Fibroblast of mammary gland (primary cell): ENCODE results near the gene RNGTT.

Experiments used
- DNase-seq: peaks from one replicate; pipeline ENCODE4 v3.0.0-alpha.2; 2010; ENCODE audit warnings: low read depth
- H3K4me3 ChIP-seq: 2 replicates; pipeline ENCODE4 v1.5.1; 2011; ENCODE audit warnings: low read depth, mild to moderate bottlenecking, low read length, moderate library complexity; ENCODE audit not compliant: control insufficient read depth
- CTCF ChIP-seq: conservative IDR thresholded peaks from 2 replicates; pipeline ENCODE4 v1.5.1; 2011; ENCODE audit warnings: low read depth, low read length, inconsistent platforms; ENCODE audit not compliant: control insufficient read depth, insufficient read depth

Gene RNGTT

GRCh38 chr6:88573561-88573960 lies 389.9 kb downstream of the RNGTT start:
- no peak overlapping the region for H3K4me3 ChIP-seq
- no peak for TF ChIP-seq CTCF
- DNase-seq: no peak

GRCh38 chr6:88572449-88573139 lies 390.8 kb downstream of the RNGTT start:
- DNase-seq: no peak
- no peak overlapping the region for H3K4me3 ChIP-seq
- TF ChIP-seq CTCF: no peak

- H3K4me3 ChIP-seq: no peak overlapping the region
- DNase-seq: no peak
- no peak for TF ChIP-seq CTCF
Observed at GRCh38 chr6:88569959-88570358, 393.5 kb downstream of the RNGTT start.

GRCh38 chr6:88567696-88568095 lies 395.7 kb downstream of the RNGTT start:
- DNase-seq: no peak
- no peak for TF ChIP-seq CTCF
- H3K4me3 ChIP-seq: no peak overlapping the region

GRCh38 chr6:88566746-88567534 lies 396.5 kb downstream of the RNGTT start:
- DNase-seq: no peak
- no peak for TF ChIP-seq CTCF
- H3K4me3 ChIP-seq: no peak overlapping the region

GRCh38 chr6:88565836-88566235 lies 397.6 kb downstream of the RNGTT start:
- no peak for TF ChIP-seq CTCF
- H3K4me3 ChIP-seq: no peak overlapping the region
- no peak for DNase-seq
